Measurements from ENCODE around the gene ADGRG3. TPM values are rescaled to one million over a fixed set of nuclear protein-coding genes. Genes with fewer than 3 reads are reported as not detected.

ADGRG3 gene
- total RNA-seq, 1 donor from 2014 or later = not detected

DNA sequence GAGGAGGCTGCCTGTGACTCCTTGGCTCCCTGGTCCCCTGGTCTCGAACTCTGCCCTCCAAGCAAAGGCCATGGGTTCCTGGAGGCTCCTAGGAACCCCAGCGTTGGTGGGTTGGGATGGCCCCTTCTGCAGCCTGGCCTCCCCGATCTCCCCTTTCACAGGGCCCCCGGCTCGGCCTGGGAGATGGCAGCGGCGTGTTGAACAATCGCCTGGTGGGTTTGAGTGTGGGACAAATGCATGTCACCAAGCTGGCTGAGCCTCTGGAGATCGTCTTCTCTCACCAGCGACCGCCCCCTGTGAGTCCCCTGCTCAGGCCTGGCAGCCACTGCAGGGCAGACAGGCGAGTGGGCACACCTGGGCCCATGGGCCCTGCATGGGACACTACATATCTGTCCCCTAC is 10.9 kb downstream of the ADGRG3 start:
- DNase-seq (ENCODE audit: low spot score in 2 of 2) (no peak), FAIRE-seq (no peak)

GRCh38 chr16:57679767-57680482 is 11.8 kb downstream of the ADGRG3 start:
- DNase-seq (ENCODE audit: low spot score in 2 of 2) (no peak), FAIRE-seq (no peak)

DNA sequence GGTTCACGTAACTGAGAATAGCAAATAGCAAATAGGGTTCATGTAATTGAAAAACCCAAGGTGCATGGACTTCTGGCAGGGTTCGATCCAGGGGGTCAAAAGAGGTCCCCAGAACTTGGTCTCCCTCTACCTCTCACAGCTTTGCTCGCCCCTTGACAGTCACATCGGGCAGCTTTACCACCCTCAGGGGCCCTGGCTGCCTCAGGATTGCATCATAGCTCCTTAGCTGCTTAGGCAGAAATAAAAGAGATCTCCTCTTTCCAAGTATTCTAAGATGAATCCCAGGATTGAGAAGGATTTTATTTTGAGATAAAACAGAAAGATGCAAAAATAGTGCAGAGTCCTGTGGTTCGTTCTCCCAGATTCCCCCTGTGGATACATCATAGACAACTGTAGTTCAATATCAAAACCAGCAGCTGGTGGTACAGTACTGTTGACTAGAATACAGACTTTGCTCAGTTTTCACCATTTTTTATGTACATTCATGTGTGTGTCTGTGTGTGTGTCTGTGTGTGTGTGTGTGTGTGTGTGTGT is 12.8 kb downstream of the ADGRG3 start:
- DNase-seq (ENCODE audit: low spot score in 2 of 2) = no peak
- no peak for FAIRE-seq

- no peak for FAIRE-seq
- no peak for DNase-seq (ENCODE audit: low spot score in 2 of 2)
Observed at GRCh38 chr16:57681950-57682728, 14.0 kb downstream of the ADGRG3 start.

GRCh38 chr16:57682809-57683635 is 14.9 kb downstream of the ADGRG3 start:
- FAIRE-seq (no peak), DNase-seq (ENCODE audit: low spot score in 2 of 2) (no peak)

GRCh38 chr16:57683636-57684545 is 15.8 kb downstream of the ADGRG3 start:
- DNase-seq (ENCODE audit: low spot score in 2 of 2) (no peak), FAIRE-seq (no peak)

DNA sequence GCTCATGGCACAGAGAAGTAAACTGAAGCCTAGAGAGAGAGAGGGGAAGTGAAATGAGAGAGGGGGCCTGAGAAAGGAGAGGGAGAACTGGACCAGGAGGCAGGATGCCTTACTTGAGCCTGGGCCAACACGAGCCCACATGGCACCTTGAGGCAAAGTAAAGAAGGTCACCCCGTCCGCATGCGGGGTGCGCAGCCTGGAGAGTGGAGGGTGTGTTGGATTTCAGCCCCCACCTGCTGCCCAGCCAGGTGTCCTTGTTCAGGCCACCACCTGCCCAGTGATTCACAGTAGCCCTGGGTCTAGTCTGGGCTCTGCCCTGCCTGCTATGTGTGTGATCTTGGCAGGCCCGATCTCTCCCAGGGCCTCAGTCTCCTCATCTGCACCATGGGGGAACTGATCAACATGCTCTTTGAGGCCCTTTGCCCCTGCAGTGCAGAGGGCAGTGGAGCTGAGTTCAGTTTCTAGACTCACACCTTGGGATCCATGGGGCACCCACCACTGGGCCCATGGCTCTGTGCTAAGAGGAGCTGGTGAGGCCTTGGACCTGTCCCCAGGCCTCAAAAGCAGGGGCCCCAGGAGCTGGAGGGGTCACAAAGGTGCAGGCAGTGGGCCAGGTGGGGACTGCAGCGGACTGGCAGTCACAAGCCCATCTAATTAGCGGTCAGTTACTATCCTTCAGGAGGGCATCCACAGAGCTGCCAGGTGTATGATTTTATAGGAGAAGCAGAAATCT is 16.7 kb downstream of the ADGRG3 start:
- DNase-seq (ENCODE audit: low spot score in 2 of 2) (no peak), FAIRE-seq (no peak)

- DNase-seq (ENCODE audit: low spot score in 2 of 2) = no peak
- FAIRE-seq = no peak
Observed at GRCh38 chr16:57685633-57686032, 17.5 kb downstream of the ADGRG3 start.

- DNase-seq (ENCODE audit: low spot score in 2 of 2) (no peak), FAIRE-seq (no peak)
Observed at GRCh38 chr16:57686577-57686976, 18.5 kb downstream of the ADGRG3 start.

DNA sequence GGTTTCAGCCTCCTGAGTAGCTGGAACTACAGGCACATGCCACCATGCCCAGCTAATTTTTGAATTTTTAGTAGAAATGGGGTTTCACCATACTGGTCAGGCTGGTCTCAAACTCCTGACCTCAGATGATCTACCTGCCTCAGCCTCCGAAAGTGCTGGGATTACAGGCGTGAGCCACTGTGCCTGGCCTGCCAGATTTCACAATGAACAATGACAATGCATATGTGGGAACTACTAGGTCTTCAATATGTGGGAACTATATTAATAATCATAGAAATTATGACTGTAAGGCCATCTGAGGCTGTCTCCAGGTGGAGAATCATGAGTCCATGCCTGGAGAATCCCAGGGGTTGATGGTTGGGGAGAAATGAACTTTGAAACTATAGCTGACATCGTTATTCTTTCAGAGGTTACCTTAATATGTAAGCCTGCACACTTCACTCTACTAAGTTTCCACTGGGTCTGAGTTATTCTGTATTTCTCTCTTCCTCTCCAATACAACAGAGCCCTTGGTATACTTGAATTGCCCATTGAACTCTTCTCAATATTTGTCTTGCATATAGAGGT is 19.3 kb downstream of the ADGRG3 start:
- DNase-seq (ENCODE audit: low spot score in 2 of 2) = no peak
- FAIRE-seq = no peak

DNA sequence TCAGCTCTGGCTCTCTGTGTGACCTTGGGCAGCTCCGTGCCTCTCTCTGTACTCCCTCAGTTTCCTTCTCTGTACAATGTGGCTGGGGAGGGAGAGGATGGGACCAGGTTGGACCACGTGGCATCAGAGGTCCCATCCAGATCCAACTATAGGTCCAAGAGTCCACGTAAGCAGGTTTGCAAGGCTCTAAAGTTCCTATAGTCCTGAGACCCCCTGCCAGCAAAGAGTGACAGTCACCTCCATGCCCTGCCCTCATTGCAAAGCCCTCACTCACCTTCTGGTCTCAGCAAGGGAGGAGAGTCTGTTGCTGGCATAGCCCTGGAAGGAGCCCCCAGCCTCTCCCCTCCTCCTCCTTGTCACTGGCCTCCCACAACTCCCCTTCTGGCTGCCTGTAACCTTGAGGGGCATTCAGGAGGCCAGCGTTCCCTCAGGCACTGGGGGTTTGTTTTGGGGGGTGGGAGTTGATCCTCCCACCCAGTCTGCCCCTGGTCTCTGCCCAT is 20.4 kb downstream of the ADGRG3 start:
- FAIRE-seq = no peak
- no peak for DNase-seq (ENCODE audit: low spot score in 2 of 2)

DNA sequence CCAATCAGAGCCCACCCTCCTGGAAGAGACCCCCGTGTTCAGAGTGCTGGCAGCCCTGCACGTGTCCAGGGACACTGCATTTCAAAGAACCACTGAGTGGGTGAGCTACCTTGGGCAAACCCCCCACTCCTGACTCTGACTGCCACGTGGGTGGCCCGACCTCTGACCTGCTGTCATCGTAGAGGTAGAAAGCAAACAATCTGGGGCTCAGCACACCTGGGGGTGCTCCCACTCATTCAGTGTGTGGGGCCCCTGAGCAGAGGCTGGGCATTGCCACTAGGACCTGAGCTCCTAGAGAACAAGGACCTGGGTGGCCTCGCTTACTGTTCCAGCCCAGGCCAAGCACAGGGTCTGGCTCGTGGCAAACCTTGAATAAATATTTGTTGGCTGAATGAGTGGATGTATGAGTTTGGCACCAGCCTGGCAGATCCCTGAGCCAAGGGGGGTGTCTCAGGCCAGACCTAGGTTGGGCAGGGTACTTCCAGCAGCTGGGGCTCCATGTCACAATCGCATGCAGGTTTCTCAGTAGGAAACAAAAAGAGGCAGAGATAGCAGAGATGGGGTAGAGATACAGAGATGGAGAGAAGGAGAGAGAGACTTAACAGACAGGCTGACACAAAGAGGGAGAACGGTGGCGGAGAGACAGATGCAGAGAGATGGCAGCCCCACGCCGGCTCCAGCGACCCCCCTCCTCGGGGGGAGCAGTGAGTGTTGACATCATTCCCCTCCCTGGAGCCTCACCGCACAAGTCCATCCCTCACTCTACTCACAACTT is 21.1 kb downstream of the ADGRG3 start:
- FAIRE-seq (no peak), DNase-seq (ENCODE audit: low spot score in 2 of 2) (no peak)

- DNase-seq (ENCODE audit: low spot score in 2 of 2) (no peak), FAIRE-seq (no peak)
Observed at GRCh38 chr16:57689762-57690558, 21.9 kb downstream of the ADGRG3 start.

DNA sequence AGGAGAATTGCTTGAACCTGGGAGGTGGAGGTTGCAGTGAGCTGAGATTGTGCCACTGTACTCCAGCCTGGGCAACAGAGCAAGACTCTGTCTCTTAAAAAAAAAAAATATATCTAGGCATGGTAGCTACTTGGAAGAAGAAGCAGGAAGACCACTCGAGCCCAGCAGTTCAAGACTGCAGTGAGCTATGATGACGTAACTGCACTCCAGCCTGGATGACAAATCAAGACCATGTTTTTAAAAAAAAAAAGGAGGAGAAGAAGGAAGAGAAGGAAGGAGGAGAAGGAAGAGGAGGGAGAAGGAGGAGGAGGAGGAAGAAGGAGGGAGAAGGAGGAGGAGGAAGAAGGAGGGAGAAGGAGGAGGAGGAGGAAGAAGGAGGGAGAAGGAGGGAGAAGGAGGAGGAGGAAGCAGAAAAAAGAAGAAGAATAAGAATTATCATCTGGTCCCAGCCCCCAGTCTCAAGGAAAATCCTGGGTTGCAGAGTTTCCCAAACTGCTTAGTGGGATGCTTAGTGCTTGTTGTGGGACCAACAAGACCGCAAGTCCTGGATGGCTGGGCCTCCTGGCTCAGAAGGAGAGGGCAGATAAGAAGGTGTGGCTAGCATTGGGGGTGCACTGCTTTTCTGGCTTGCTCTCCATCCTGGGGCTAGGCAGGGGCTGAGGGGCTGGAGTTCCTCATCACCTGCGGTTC is 22.8 kb downstream of the ADGRG3 start:
- FAIRE-seq (no peak), DNase-seq (ENCODE audit: low spot score in 2 of 2) (no peak)

DNA sequence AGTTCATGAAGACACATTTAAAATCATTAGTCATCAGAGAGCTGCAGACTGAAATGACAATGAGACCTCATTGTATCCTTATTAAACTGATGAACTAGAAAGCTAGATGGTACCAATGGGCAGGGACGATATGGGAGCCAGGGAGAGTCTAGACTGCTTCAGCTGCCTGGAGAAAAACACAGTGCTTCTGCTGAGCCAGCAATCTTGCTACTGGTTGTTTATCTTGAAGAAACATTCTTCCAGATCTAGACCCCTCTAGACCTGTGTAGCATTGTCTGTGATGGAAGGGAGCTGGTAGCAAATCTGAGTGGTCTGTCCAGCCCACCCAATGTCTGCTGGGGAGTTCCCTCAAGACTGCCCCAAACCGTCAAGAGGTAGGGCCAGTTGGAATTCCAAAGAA is 24.5 kb downstream of the ADGRG3 start:
- DNase-seq (ENCODE audit: low spot score in 2 of 2) = no peak
- no peak for FAIRE-seq

- DNase-seq (ENCODE audit: low spot score in 2 of 2) = no peak
- no peak for FAIRE-seq
Observed at GRCh38 chr16:57693550-57693949, 25.4 kb downstream of the ADGRG3 start.

Measured in frontal cortex (tissue), 4 donors.